ENCODE data around the gene EIF3I. TPM values are rescaled to one million over a fixed set of nuclear protein-coding genes. Genes with fewer than 3 reads are reported as not detected.
A peak's percentile ranks its signal among the peaks of the same experiment; 100 is the strongest.
"Not testable (repeated sequence)": the region's sequence is repeated elsewhere in the genome, so short reads cannot be mapped to it uniquely, and the experiment has no call there.

Gene EIF3I
- polyA plus RNA-seq, 1 donor: 156 TPM

GRCh38 chr1:32249831-32250525 is 27.8 kb downstream of the EIF3I start:
- DNase-seq: peak; percentile 76 to 86
- Histone ChIP-seq H3K4me1 (ENCODE audit: control insufficient read depth, insufficient read depth, low read length) (peaks cover 22% of the 10 kb centered on the region), H3K4me3 (ENCODE audit: low read length) (no peak overlapping the region), H3K27ac (ENCODE audit: low read length) (peak overlapping the region; percentile 54), H3K36me3 (ENCODE audit: control insufficient read depth, insufficient read depth, low read length) (no peaks in the 10 kb centered on the region), H3K27me3 (ENCODE audit: control insufficient read depth, insufficient read depth, low read length) (no peaks in the 10 kb centered on the region), H3K9me3 (ENCODE audit: control insufficient read depth, low read depth, low read length) (peaks cover 4% of the 10 kb centered on the region)
- no CpG with 5 or more reads among the region's 9 CpGs for WGBS (ENCODE audit: insufficient coverage, low lambda C conversion rate)

GRCh38 chr1:32250893-32251716 is 28.9 kb downstream of the EIF3I start, which contains the start of gene LCK:
TSS of gene LCK (plus strand) at chr1:32251265. CDS start at chr1:32274330, 23,065 bp downstream.
- peak within 1 kb of the TSS; percentile 50 for H3K27ac ChIP-seq (ENCODE audit: low read length)
- peaks cover 22% of the 10 kb centered on the region for H3K4me1 ChIP-seq (ENCODE audit: control insufficient read depth, insufficient read depth, low read length)
- DNase-seq: no peak
- H3K9me3 ChIP-seq (ENCODE audit: control insufficient read depth, low read depth, low read length): peaks cover 4% of the 10 kb centered on the region
- H3K4me3 ChIP-seq (ENCODE audit: low read length): no peak within 1 kb of the TSS
- no peaks in the 10 kb centered on the region for H3K36me3 ChIP-seq (ENCODE audit: control insufficient read depth, insufficient read depth, low read length)
- no peaks in the 10 kb centered on the region for H3K27me3 ChIP-seq (ENCODE audit: control insufficient read depth, insufficient read depth, low read length)
- WGBS (ENCODE audit: insufficient coverage, low lambda C conversion rate): no CpG with 5 or more reads among the region's 25 CpGs

- no peak overlapping the region for H3K4me3 ChIP-seq (ENCODE audit: low read length)
- H3K36me3 ChIP-seq (ENCODE audit: control insufficient read depth, insufficient read depth, low read length): no peaks in the 10 kb centered on the region
- DNase-seq: peak in 1 of 2 donors; percentile 0
- no peak overlapping the region for H3K27ac ChIP-seq (ENCODE audit: low read length)
- H3K4me1 ChIP-seq (ENCODE audit: control insufficient read depth, insufficient read depth, low read length): peaks cover 8% of the 10 kb centered on the region
- H3K9me3 ChIP-seq (ENCODE audit: control insufficient read depth, low read depth, low read length): no peaks in the 10 kb centered on the region
- H3K27me3 ChIP-seq (ENCODE audit: control insufficient read depth, insufficient read depth, low read length): no peaks in the 10 kb centered on the region
- WGBS (ENCODE audit: insufficient coverage, low lambda C conversion rate): no CpG with 5 or more reads among the region's 10 CpGs
Measured at GRCh38 chr1:32255072-32256071, 33.2 kb downstream of the EIF3I start.

GRCh38 chr1:32256473-32257226 is 34.4 kb downstream of the EIF3I start:
- 88% methylated on average over 5 of the region's 9 CpGs for WGBS (ENCODE audit: insufficient coverage, low lambda C conversion rate)

GRCh38 chr1:32257227-32257508 is 35.0 kb downstream of the EIF3I start:
- no peak for DNase-seq
- no peaks in the 10 kb centered on the region for H3K4me1 ChIP-seq (ENCODE audit: control insufficient read depth, insufficient read depth, low read length)
- no CpG with 5 or more reads among the region's 6 CpGs for WGBS (ENCODE audit: insufficient coverage, low lambda C conversion rate)
- no peaks in the 10 kb centered on the region for H3K27me3 ChIP-seq (ENCODE audit: control insufficient read depth, insufficient read depth, low read length)
- H3K36me3 ChIP-seq (ENCODE audit: control insufficient read depth, insufficient read depth, low read length): no peaks in the 10 kb centered on the region
- H3K27ac ChIP-seq (ENCODE audit: low read length): no peak overlapping the region
- H3K9me3 ChIP-seq (ENCODE audit: control insufficient read depth, low read depth, low read length): no peaks in the 10 kb centered on the region
- no peak overlapping the region for H3K4me3 ChIP-seq (ENCODE audit: low read length)

More at GRCh38 chr1:32256473-32257226, 34.4 kb downstream of the EIF3I start:
- no peak for DNase-seq
- no peaks in the 10 kb centered on the region for H3K4me1 ChIP-seq (ENCODE audit: control insufficient read depth, insufficient read depth, low read length)
- H3K27ac ChIP-seq (ENCODE audit: low read length): no peak overlapping the region
- no peaks in the 10 kb centered on the region for H3K9me3 ChIP-seq (ENCODE audit: control insufficient read depth, low read depth, low read length)
- H3K36me3 ChIP-seq (ENCODE audit: control insufficient read depth, insufficient read depth, low read length): no peaks in the 10 kb centered on the region
- H3K27me3 ChIP-seq (ENCODE audit: control insufficient read depth, insufficient read depth, low read length): no peaks in the 10 kb centered on the region
- H3K4me3 ChIP-seq (ENCODE audit: low read length): no peak overlapping the region

GRCh38 chr1:32263236-32263593 is 41.0 kb downstream of the EIF3I start:
- H3K4me3 ChIP-seq (ENCODE audit: low read length); H3K9me3 ChIP-seq (ENCODE audit: control insufficient read depth, low read depth, low read length); H3K4me1 ChIP-seq (ENCODE audit: control insufficient read depth, insufficient read depth, low read length); DNase-seq; H3K36me3 ChIP-seq (ENCODE audit: control insufficient read depth, insufficient read depth, low read length); H3K27me3 ChIP-seq (ENCODE audit: control insufficient read depth, insufficient read depth, low read length); H3K27ac ChIP-seq (ENCODE audit: low read length): not testable (repeated sequence)
- WGBS (ENCODE audit: insufficient coverage, low lambda C conversion rate): 100% methylated on average over 2 of the region's 4 CpGs

- H3K27me3 ChIP-seq (ENCODE audit: control insufficient read depth, insufficient read depth, low read length): no peaks in the 10 kb centered on the region
- no CpG with 5 or more reads among the region's 4 CpGs for WGBS (ENCODE audit: insufficient coverage, low lambda C conversion rate)
- no peaks in the 10 kb centered on the region for H3K36me3 ChIP-seq (ENCODE audit: control insufficient read depth, insufficient read depth, low read length)
- no peak overlapping the region for H3K4me3 ChIP-seq (ENCODE audit: low read length)
- H3K4me1 ChIP-seq (ENCODE audit: control insufficient read depth, insufficient read depth, low read length): no peaks in the 10 kb centered on the region
- no peak for DNase-seq
- no peak overlapping the region for H3K27ac ChIP-seq (ENCODE audit: low read length)
- no peaks in the 10 kb centered on the region for H3K9me3 ChIP-seq (ENCODE audit: control insufficient read depth, low read depth, low read length)
Measured at GRCh38 chr1:32263744-32264143, 41.5 kb downstream of the EIF3I start.

GRCh38 chr1:32265846-32266245 is 43.6 kb downstream of the EIF3I start:
- H3K27me3 ChIP-seq (ENCODE audit: control insufficient read depth, insufficient read depth, low read length): no peaks in the 10 kb centered on the region
- H3K36me3 ChIP-seq (ENCODE audit: control insufficient read depth, insufficient read depth, low read length): no peaks in the 10 kb centered on the region
- no peaks in the 10 kb centered on the region for H3K9me3 ChIP-seq (ENCODE audit: control insufficient read depth, low read depth, low read length)
- H3K4me3 ChIP-seq (ENCODE audit: low read length): no peak overlapping the region
- DNase-seq: no peak
- H3K27ac ChIP-seq (ENCODE audit: low read length): no peak overlapping the region
- no CpG with 5 or more reads among the region's 9 CpGs for WGBS (ENCODE audit: insufficient coverage, low lambda C conversion rate)
- no peaks in the 10 kb centered on the region for H3K4me1 ChIP-seq (ENCODE audit: control insufficient read depth, insufficient read depth, low read length)

- Histone ChIP-seq H3K27ac (ENCODE audit: low read length) (no peak overlapping the region), H3K4me1 (ENCODE audit: control insufficient read depth, insufficient read depth, low read length) (no peaks in the 10 kb centered on the region), H3K4me3 (ENCODE audit: low read length) (no peak overlapping the region), H3K27me3 (ENCODE audit: control insufficient read depth, insufficient read depth, low read length) (no peaks in the 10 kb centered on the region), H3K9me3 (ENCODE audit: control insufficient read depth, low read depth, low read length) (no peaks in the 10 kb centered on the region), H3K36me3 (ENCODE audit: control insufficient read depth, insufficient read depth, low read length) (no peaks in the 10 kb centered on the region)
- WGBS (ENCODE audit: insufficient coverage, low lambda C conversion rate): no CpG with 5 or more reads among the region's 7 CpGs
- DNase-seq: peak in 1 of 2 donors; percentile 39
Measured at GRCh38 chr1:32266921-32267591, 44.8 kb downstream of the EIF3I start.

Data from large intestine (tissue), 3 donors.